ENCODE results near the gene EPB41.
"Not testable (repeated sequence)": the region's sequence is repeated elsewhere in the genome, so short reads cannot be mapped to it uniquely, and the experiment has no call there.

The EPB41 gene

DNA sequence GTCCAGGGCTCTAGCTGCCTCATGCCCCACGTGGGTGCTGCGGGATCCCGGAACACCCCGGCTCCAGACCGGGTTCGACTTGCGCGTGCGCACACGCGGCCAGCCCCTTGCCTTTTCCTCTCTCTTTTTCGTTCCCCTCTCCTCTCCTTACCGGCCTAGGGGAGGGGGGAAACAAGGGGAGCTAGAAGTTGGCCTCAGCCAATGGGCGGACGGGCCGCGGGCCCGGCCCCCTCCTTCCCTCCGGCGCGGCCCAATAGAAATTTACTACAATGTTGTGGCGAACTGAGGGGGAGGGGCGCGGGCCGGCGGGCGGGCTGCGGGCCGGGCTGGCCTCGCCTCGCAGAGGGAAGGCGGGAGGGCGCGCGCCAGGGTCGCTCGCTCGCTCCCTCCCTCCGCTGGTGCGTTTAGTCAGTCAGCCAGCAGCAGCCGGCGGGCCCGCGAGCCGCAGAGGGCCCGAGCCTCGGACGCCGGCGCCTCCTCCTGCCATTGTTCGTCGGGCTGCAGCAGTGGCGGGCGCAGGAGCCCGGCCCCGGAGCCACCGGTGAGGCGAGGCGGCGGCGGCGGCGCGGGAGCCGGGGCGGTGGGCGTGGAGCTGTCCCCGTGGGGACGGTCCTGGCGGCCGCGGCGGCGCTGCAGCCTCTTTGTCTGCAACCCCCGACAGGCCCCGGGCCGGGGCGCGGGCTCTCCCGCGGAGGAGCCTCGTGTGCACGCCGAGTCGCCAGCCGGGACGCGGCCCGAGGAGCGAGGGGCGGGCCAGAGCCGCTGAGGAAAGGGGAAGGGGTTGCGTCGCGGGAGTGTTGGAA, at the start of gene EPB41:
Gene EPB41 (plus strand): TSS at position 342 of the 803 bp plus-strand sequence. CDS start 72,869 bp downstream, outside the sequence.
- DNase-seq (ENCODE audit: low spot score), result peak; percentile 83

DNA sequence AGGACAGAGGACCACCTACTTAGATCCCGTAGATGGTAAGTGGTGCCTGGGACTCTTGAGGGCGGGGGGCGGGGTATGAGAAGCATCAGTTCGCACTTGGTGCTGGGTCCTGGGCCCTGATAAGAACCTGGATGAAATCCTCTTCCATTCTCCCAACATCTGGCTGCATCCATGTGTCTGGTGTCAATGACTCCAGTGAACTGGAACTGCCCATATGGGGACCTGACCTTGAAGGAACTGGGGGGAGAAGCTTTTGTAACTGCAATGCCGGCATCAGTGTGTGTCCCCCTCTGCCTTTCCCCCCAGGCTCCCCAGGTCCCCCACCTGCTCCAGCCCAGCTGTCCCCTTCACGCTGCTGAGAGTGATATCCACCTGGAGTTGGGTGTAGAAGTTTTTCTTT, 49.7 kb upstream of the EPB41 start:
- DNase-seq (ENCODE audit: low spot score), result no peak

DNA sequence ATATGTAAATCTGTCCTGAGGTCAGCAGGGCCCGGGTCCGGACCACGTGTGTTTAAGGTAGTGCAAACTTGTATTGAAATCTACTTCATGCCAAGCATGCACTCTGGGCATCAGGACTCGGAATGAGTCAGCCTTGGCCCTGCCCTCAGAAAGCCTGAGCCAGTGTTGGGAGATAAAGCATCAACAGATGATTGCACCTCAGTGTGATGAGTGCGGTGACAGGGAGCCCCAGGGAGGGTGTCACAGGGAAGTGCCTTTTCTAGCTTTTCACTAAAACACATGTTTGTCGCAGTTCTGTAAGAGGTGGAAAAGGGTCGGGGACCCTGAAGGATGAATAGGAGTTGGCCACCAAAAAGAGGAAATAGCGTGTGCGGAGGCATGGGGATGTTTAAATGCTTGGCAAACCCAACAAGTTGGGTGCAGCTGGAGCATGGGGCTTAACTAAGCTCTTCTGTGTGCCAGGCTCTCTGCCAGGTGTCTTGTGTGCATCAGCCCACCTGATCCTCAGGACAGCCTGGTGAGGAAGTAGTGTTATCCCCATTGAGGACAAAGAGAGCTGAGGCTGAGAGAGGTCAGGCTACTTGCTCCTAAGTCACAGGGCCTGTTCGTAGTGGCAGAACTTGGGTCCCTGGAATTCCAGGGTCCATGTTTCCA, 48.2 kb upstream of the EPB41 start:
- no peak for DNase-seq (ENCODE audit: low spot score)

DNA sequence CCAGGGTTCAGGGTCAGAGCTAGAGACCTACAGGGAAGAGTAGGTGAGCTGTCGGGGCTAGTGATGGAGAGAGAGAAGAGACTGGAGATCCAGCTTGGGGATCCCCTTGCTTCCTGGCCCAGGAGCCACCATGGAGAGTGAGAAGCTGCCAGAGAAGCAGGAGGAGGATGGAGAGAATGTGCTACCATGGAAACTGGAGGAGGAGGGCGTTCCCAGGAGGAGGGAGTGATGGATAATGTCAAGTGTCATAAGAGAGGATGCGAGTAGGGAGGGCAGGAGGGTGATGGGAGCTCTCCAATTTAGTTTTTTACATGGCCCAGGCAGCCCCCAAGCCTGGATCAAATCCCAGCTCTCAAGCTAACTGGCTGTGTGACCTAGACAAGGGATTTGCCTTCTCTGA, 46.5 kb upstream of the EPB41 start:
- DNase-seq (ENCODE audit: low spot score), result no peak

DNA sequence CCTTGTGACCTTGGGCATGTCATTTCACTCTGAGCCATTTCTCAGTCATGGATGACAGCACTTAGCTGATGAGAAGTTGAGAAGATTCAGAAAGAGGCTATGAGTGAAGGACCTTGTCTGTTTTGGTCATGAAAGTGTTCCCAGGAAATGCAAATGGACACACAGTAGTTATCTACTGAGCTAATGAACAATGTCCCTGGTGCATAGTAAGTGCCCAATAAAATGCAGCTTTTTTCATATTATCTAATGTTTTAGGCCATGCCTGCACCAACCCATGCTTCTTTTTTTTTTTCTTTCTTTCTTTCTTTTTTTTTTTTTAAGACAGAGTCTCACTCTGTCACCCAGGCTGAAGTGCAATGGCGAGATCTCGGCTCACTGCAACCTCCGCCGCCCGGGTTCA, 44.4 kb upstream of the EPB41 start:
- no peak for DNase-seq (ENCODE audit: low spot score)

DNA sequence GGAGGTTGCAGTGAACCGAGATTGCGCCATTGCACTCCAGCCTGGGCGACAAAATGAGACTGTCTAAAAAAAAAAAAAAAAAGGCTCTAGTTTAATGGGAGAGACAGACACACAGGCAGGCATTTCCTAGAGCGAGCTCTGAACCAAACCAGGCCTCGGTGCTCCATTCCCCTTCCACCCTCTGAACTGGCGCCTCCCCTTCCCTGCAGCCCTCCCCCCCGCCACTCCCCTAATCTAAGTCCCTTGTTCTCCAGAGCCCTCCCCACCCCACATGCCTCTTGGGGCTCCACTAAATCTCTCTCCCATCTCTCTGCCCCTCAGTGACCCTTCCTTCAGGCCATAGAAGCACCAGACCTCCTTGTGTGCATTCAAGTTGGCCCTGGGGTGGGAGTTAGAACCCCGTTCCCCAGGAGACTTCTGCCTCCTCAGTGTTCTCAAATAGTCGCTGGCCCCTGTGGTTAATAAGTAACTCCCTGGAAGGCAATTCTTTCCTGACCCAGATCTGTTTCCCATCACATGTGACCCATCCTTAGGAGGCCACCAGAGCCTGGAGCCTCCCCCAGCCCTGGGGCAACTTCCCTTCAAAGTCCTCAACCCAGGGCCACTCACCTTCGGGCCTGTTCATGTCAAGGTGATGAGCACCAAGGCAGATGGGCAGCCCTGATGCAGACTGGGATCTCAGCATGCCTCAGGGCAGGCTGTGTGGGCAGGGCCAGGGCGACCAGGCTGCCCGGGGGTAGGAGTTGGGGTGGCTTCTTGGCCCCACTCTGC, 42.6 kb upstream of the EPB41 start:
- no peak for DNase-seq (ENCODE audit: low spot score)

GRCh38 chr1:28875134-28875533, 39.2 kb upstream of the EPB41 start:
- DNase-seq (ENCODE audit: low spot score), result not testable (repeated sequence)

DNA sequence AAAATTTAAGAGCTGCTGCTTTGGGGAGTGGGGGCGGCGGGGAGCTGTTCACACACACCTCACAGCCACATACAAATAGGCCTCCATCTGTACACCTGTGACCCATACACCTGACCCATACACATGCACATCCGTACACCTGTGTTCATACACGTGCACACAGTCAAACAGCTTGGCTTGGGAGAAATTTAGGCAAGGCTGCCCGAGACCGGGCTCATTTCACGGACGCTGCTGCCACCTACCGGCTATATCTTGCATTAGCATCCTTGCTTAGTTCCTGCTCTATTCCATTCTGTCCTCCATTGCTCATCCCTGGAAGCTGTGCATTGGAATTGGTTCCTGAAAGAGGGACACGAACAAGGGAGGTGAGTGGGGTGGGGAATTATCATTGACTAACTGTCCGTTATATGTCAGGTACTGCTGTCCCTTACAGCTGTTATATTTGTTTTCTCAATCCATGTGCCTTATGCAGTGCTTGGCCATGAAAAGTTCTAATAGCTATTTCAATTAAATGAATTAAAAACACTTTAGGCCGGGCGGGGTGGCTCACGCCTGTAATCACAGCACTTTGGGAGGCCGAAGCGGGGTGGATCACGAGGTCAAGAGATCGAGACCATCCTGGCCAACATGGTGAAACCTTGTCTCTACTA, 37.1 kb upstream of the EPB41 start:
- DNase-seq (ENCODE audit: low spot score), result peak; percentile 66

- no peak for DNase-seq (ENCODE audit: low spot score)
Measured at GRCh38 chr1:28878796-28879195, 35.6 kb upstream of the EPB41 start.

DNA sequence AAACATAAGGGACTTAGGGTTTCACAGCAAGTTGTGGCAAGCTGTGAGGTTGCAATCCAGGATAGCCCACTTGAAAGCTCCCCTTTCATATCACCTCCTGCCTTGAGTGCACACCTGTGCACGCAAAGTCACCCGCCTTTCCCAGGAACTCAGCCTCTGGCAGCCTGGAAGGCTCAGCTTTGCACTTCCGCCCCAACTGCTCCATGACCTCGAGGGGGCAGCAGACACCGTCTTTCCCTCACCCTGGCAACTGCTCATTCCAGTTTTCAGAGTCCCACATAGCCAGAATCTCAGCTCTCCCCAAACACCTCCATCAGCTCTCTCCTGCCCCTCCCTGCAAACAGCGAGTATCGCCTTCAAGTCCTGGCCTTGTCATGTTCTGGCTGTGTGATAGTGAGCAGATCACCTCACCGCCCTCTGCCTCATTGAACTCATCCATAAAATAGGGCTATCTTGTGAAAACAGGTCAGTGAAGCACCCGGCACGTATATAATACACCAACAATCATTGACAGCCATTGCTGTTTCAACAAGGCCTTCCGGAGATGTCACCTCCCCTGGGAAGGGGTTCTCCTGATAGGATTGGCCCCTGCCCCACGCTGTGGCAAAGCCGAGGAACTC, 32.2 kb upstream of the EPB41 start:
- DNase-seq (ENCODE audit: low spot score), result peak; percentile 82

GRCh38 chr1:28883242-28883616, 31.1 kb upstream of the EPB41 start:
- no peak for DNase-seq (ENCODE audit: low spot score)

GRCh38 chr1:28885472-28885877, 28.9 kb upstream of the EPB41 start:
- no peak for DNase-seq (ENCODE audit: low spot score)

DNA sequence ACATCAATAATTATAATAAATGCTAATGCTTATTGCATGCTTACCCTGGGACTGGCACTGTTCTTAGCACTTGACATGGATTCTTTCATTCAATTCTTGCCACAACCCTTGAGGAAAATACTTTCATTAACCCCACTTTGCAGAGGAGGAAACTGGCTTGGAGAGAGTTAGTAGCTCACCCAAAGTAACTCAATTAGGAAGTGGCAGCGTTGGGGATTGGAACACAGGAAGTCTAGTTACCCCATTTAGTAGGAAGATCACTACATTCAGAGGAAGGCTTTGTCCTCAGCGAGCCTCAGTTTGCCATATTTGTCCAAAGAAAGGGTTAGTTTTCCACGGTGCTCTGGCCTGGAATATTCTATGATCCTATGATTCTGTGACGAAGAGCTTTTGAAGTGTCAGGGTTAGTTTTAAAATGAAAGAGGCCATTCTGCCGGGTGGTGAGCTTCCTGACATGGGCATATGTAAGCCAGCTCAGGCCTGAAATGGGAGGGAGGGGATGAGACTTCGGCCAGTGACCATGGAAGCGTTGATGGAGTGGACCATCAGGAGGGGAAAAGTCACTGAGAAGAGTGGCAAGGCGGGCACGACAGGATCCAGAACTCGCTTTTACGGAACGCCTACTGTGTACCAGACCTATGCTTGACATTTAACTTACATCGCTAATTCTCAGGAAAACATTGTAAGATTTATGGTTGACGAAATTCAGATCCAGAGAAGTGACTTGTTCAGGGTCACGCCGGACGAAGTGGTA, 28.2 kb upstream of the EPB41 start:
- no peak for DNase-seq (ENCODE audit: low spot score)

GRCh38 chr1:28886731-28887418, 27.5 kb upstream of the EPB41 start:
- DNase-seq (ENCODE audit: low spot score), result peak; percentile 54

- no peak for DNase-seq (ENCODE audit: low spot score)
Measured at GRCh38 chr1:28887419-28887834, 26.9 kb upstream of the EPB41 start.

DNA sequence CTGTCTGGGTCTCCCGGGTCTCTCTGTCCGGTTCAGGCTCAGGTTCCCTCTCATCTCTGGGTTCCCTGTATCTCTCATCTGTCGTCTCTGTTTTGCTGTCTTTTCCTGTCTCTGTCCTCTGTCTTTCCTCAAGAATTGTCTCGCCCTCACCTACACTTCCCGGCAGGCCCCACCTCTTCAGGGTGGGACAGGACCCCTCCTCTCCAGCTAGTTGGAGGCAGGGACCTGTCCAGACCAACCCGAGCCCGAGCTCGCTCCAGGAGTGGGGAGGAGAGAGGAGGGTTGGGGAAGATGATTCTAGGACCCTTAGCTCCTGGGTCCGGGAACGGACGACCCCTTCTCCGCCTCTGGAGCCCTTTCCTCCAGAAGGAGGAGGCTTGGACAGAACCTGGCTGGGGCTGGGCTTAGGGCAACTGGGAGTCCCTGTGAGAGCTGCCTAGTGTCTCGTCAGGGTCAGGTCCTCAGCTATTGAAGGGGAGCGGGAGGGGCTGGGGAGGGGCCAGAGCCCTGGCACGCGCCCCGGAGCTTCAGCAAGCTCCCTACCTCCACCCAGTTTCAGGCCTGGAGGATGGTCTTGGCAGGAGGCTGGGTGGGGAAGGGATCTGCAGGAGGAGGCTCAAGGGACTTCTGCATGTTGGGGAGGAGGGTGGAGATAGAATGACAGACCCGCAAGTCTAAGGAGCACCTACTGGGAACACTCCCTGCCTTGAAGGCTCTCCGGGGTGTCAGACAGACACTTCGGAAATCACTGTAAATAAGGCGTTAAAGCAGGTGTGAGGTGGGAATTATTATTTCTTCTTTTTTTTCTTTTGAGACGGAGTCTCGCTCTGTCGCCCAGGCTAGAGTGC, 26.3 kb upstream of the EPB41 start:
- DNase-seq (ENCODE audit: low spot score), result no peak

GRCh38 chr1:28888915-28889314, 25.5 kb upstream of the EPB41 start:
- no peak for DNase-seq (ENCODE audit: low spot score)

DNA sequence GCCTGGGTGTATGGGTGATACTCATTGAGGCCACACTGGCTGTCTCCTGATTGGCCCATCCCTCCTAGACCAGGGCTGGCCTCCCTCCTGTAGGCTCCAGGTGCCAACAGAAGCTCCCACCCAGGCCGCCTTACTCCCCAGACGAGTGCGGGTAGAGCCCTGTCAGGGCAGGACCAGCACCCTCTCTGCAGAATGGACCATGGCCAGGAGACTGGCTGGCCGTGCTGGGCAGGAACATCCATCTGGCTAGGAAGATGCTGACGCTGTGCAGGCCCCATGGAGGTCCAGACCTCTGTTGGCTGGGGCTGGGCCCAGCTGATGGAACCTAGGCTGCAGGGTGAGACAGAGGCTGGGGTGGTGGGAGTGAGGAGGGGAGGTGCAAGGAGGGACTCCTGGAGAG, 25.0 kb upstream of the EPB41 start:
- no peak for DNase-seq (ENCODE audit: low spot score)

- DNase-seq (ENCODE audit: low spot score), result no peak
Measured at GRCh38 chr1:28890435-28890834, 23.9 kb upstream of the EPB41 start.

GRCh38 chr1:28890836-28891235, 23.5 kb upstream of the EPB41 start:
- DNase-seq (ENCODE audit: low spot score), result no peak

All from pons (tissue), 1 donor.